ENCODE measurements around the gene SBNO1.

Gene SBNO1

DNA sequence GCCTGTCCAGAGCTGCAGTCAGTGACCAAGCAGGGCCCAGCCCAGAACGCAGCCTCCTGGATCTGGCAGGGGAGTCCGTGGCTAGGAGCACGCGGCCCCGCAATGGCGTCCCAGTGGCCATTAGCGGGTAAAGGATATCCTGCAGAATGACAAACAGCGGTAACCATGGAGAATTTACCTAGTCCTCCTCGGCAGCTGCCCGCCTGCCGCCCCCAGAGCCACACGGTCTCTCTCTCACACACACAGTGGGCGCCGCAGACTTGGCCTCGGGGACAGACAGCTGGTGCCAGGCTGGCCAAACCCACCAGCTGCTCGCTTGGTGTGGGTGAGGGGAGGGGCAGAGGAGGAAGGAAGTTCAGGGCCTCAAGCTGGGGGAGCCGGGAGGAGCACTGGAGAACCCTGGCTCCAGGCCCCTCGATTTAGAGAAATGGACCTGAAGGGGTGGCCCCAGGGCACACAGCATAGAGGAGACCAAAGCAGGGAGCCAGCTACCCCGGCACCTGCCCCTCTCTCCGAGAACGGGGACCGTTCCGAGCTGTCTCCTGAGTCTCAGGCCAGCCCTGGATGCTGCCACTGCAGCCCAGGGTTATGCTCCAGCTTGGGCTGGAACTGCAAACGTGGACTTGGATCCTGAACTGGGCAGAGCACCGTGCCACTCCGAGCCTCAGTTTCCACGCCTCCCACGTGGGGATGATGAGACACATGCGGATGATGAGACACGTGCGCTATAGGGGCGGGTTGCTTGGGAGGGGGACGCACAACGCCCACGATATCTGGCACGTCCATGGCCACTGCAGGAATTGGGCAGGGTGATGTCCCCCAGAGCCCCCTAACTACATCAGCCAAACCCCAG is 96.4 kb downstream of the SBNO1 start:
- H4K20me1 ChIP-seq (ENCODE audit: low read depth, low read length), result no peaks in the 10 kb centered on the region
- TF ChIP-seq, protein P1, sequence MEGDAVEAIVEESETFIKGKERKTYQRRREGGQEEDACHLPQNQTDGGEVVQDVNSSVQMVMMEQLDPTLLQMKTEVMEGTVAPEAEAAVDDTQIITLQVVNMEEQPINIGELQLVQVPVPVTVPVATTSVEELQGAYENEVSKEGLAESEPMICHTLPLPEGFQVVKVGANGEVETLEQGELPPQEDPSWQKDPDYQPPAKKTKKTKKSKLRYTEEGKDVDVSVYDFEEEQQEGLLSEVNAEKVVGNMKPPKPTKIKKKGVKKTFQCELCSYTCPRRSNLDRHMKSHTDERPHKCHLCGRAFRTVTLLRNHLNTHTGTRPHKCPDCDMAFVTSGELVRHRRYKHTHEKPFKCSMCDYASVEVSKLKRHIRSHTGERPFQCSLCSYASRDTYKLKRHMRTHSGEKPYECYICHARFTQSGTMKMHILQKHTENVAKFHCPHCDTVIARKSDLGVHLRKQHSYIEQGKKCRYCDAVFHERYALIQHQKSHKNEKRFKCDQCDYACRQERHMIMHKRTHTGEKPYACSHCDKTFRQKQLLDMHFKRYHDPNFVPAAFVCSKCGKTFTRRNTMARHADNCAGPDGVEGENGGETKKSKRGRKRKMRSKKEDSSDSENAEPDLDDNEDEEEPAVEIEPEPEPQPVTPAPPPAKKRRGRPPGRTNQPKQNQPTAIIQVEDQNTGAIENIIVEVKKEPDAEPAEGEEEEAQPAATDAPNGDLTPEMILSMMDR (IDR thresholded peaks at IDR 0.05; ENCODE audit: insufficient read depth, low read length, poor library complexity, severe bottlenecking), result no peak
- no peak for TF ChIP-seq EZH2phosphoT487 (conservative IDR thresholded peaks at IDR 0.05; ENCODE audit: low read length)
- no peaks in the 10 kb centered on the region for H3K9me3 ChIP-seq (ENCODE audit: insufficient read depth, low read length)
- H3F3A ChIP-seq (ENCODE audit: insufficient read depth), result 0 out of 2 replicates have a peak, but pooled peaks cover 4% of the 10 kb centered on the region
- no peaks in the 10 kb centered on the region for H3K9me2 ChIP-seq (replicated peaks; ENCODE audit: insufficient read depth, low read length)
- no peak overlapping the region for H3K4me2 ChIP-seq (ENCODE audit: low read depth, low read length, poor library complexity, severe bottlenecking)
- no peaks in the 10 kb centered on the region for H3K79me2 ChIP-seq (ENCODE audit: insufficient read depth, low read length)
- H3K27me3 ChIP-seq (ENCODE audit: low read length), result no peaks in the 10 kb centered on the region
- H3K27ac ChIP-seq (ENCODE audit: low read depth, low read length), result no peak overlapping the region
- no peak overlapping the region for H2AFZ ChIP-seq (ENCODE audit: low read depth, low read length, severe bottlenecking)
- no peak overlapping the region for H3K9ac ChIP-seq (ENCODE audit: low read length)
- H3K4me3 ChIP-seq (ENCODE audit: insufficient read depth, low read length, poor library complexity, severe bottlenecking), result no peak overlapping the region
- H3K36me3 ChIP-seq (ENCODE audit: low read length), result no peaks in the 10 kb centered on the region

DNA sequence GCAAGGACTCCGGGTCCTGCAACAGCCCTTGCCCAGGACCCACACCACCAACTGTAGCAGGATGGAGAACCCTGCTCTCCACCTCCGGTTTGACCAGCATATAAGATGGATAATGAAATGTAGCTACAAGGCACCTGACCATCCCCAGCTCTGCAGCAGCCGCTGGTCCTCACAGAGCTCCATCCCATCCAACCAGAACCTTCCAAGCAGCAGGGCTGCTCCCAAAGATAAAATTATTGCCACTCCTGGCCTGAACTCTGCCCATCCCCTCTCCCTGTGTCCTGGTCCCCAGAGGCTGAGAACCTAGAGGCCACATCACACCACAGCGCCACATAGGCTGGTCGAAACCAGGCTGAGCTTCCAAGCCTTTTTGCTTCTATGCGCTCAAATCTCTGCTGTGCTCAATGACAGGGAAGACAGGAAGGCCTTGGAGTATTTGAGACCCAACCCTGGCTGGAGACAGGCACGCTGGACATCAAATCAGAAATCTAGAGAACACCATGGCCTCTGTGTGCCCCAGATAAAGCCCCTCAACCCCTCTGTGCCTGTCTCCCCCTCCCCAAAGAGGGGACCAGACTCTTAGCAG is 97.2 kb downstream of the SBNO1 start:
- H3K4me3 ChIP-seq (ENCODE audit: insufficient read depth, low read length, poor library complexity, severe bottlenecking), result no peak overlapping the region
- no peaks in the 10 kb centered on the region for H3F3A ChIP-seq (ENCODE audit: insufficient read depth)
- H2AFZ ChIP-seq (ENCODE audit: low read depth, low read length, severe bottlenecking), result no peak overlapping the region
- H3K9ac ChIP-seq (ENCODE audit: low read length), result no peak overlapping the region
- no peaks in the 10 kb centered on the region for H4K20me1 ChIP-seq (ENCODE audit: low read depth, low read length)
- H3K27me3 ChIP-seq (ENCODE audit: low read length), result no peaks in the 10 kb centered on the region
- no peaks in the 10 kb centered on the region for H3K79me2 ChIP-seq (ENCODE audit: insufficient read depth, low read length)
- no peaks in the 10 kb centered on the region for H3K36me3 ChIP-seq (ENCODE audit: low read length)
- H3K9me3 ChIP-seq (ENCODE audit: insufficient read depth, low read length), result no peaks in the 10 kb centered on the region
- no peak overlapping the region for H3K4me2 ChIP-seq (ENCODE audit: low read depth, low read length, poor library complexity, severe bottlenecking)
- H3K9me2 ChIP-seq (replicated peaks; ENCODE audit: insufficient read depth, low read length), result no peaks in the 10 kb centered on the region
- no peak overlapping the region for H3K27ac ChIP-seq (ENCODE audit: low read depth, low read length)
- TF ChIP-seq, protein P1 (IDR thresholded peaks at IDR 0.05; ENCODE audit: insufficient read depth, low read length, poor library complexity, severe bottlenecking), result no peak
- no peak for TF ChIP-seq EZH2phosphoT487 (conservative IDR thresholded peaks at IDR 0.05; ENCODE audit: low read length)

DNA sequence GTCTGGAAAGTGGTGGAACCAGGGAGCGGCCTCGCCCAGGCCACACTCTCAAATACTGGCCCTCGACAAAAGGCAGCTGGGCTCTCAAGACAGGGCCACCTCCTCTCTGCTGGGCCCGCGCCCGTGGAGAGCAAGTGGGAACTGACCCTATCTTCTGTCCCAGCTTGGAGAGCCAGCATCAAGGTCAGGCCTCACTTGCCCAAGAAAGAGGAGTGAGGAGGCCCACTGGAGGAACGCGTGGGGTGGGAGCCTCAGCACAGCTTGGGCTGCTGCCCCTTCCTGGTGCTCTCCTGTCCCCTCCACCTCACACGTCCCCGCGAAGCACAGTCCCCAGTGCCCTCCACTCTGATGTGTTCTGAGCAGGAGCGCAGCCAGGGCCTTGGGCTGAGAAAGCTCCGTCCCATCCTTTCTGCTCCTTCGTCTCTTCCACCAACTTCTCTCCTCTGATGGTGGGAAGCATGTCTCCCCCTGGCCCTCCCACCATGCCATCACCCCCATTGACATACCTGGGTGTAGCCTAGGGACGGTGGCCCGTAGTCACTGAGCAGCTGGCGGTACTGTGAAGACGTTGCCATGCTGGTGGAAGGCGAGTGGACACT is 97.9 kb downstream of the SBNO1 start:
- Histone ChIP-seq H4K20me1 (ENCODE audit: low read depth, low read length) (no peaks in the 10 kb centered on the region), H3K36me3 (ENCODE audit: low read length) (no peaks in the 10 kb centered on the region), H3K9ac (ENCODE audit: low read length) (no peak overlapping the region), H3K4me2 (ENCODE audit: low read depth, low read length, poor library complexity, severe bottlenecking) (no peak overlapping the region), H3K27ac (ENCODE audit: low read depth, low read length) (no peak overlapping the region), H3K79me2 (ENCODE audit: insufficient read depth, low read length) (no peaks in the 10 kb centered on the region), H2AFZ (ENCODE audit: low read depth, low read length, severe bottlenecking) (no peak overlapping the region), H3K9me2 (replicated peaks; ENCODE audit: insufficient read depth, low read length) (no peaks in the 10 kb centered on the region), H3K27me3 (ENCODE audit: low read length) (no peaks in the 10 kb centered on the region), H3K9me3 (ENCODE audit: insufficient read depth, low read length) (no peaks in the 10 kb centered on the region), H3F3A (ENCODE audit: insufficient read depth) (no peaks in the 10 kb centered on the region), H3K4me3 (ENCODE audit: insufficient read depth, low read length, poor library complexity, severe bottlenecking) (no peak overlapping the region)
- TF ChIP-seq EZH2phosphoT487 (conservative IDR thresholded peaks at IDR 0.05; ENCODE audit: low read length), result no peak
- TF ChIP-seq, protein P1 (IDR thresholded peaks at IDR 0.05; ENCODE audit: insufficient read depth, low read length, poor library complexity, severe bottlenecking), result no peak
